ENCODE results near the gene NECAB3. TPM values are rescaled to one million over a fixed set of nuclear protein-coding genes. Genes with fewer than 3 reads are reported as not detected.

The NECAB3 gene
- total and polyA plus RNA-seq, 2 of the 13 experiments (the other 11 are each of a cell fraction or from before 2014, with no cell fraction given) = 61.5 to 65.5 TPM

DNA sequence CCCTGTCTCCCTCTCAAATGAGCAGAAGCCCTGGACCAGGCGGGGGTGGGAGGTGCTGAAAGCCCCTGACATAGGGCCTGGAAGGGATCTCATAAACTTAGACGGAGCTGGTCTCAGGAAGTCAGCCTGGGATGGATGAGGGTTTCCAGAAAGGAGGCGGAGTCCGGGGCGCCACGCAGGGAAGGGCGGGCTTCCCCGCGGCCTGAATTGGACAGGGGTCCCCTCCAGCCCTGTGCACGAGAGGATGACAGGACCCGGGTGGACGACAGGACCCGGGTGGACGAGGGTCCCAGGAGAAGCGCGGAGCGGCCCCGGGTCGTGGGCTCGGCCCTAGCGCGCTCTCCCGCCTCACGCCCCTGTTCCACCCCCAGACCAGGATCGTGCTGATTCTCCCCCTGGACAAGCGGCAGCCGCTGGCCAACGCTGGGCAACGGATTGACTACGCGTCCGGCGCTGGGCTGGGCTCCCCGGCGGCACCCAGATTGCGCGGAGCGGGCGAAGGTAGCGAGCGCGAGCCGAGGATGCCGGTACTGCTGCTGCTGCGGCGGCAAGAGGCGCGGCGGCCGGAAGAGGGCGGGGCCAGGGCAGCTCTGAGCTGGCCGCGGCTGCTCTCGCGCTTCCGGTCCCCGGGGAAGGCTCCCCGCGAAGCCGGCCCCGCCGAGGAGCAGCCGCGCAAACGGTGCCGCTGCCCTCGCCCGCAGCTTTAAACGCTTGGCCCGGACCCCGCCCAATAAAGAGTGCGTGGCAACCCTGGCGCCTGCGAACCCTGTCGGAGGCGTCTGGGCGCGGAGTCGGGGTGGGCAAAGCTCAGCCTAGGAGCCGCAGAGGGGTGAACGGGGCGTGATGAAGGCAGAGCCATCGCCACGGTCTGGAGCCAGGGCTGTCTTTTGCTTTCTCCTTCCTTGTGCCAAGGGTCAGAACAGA is 10.8 kb downstream of the NECAB3 start (continued):
- no peak for TF ChIP-seq SRF (IDR thresholded peaks at IDR 0.05; ENCODE audit: low read depth, low read length)
- 0 out of 2 replicates have a peak, but pooled peaks have one; percentile 8 for TF ChIP-seq GATAD2A (CRISPR knock-in tag; IDR thresholded peaks at IDR 0.05)
- no peak for TF ChIP-seq FOSL1 (CRISPR knock-in tag; IDR thresholded peaks at IDR 0.05; ENCODE audit: borderline replicate concordance)
- peak; percentile 31; the same call in 1 of the 2 replicates for TF ChIP-seq MED13 (CRISPR knock-in tag; IDR thresholded peaks at IDR 0.05)
- TF ChIP-seq CENPBD1 (CRISPR knock-in tag; IDR thresholded peaks at IDR 0.05; ENCODE audit: borderline replicate concordance, low read depth) = no peak
- TF ChIP-seq ZNF639 (CRISPR knock-in tag; conservative IDR thresholded peaks at IDR 0.05) = peak; percentile 78; the same call in 1 of the 2 replicates
- peak; percentile 97; the same call in 1 of the 2 replicates for TF ChIP-seq ZNF326 (CRISPR knock-in tag; IDR thresholded peaks at IDR 0.05; ENCODE audit: borderline replicate concordance)
- no peak for TF ChIP-seq SATB2 (CRISPR knock-in tag; IDR thresholded peaks at IDR 0.05)
- TF ChIP-seq ZBTB21 (CRISPR knock-in tag; IDR thresholded peaks at IDR 0.05) = 0 out of 2 replicates have a peak, but pooled peaks have one; percentile 49
- TF ChIP-seq, protein P1, sequence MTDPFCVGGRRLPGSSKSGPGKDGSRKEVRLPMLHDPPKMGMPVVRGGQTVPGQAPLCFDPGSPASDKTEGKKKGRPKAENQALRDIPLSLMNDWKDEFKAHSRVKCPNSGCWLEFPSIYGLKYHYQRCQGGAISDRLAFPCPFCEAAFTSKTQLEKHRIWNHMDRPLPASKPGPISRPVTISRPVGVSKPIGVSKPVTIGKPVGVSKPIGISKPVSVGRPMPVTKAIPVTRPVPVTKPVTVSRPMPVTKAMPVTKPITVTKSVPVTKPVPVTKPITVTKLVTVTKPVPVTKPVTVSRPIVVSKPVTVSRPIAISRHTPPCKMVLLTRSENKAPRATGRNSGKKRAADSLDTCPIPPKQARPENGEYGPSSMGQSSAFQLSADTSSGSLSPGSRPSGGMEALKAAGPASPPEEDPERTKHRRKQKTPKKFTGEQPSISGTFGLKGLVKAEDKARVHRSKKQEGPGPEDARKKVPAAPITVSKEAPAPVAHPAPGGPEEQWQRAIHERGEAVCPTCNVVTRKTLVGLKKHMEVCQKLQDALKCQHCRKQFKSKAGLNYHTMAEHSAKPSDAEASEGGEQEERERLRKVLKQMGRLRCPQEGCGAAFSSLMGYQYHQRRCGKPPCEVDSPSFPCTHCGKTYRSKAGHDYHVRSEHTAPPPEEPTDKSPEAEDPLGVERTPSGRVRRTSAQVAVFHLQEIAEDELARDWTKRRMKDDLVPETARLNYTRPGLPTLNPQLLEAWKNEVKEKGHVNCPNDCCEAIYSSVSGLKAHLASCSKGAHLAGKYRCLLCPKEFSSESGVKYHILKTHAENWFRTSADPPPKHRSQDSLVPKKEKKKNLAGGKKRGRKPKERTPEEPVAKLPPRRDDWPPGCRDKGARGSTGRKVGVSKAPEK (CRISPR knock-in tag; IDR thresholded peaks at IDR 0.05; ENCODE audit: borderline replicate concordance) = no peak
- 0 out of 2 replicates have a peak, but pooled peaks have one; percentile 95 for TF ChIP-seq SNAPC2 (CRISPR knock-in tag; IDR thresholded peaks at IDR 0.05)
- TF ChIP-seq FOXK1 (CRISPR knock-in tag; IDR thresholded peaks at IDR 0.05; ENCODE audit: borderline replicate concordance, low read depth) = no peak
- no peak for TF ChIP-seq MZF1 (CRISPR knock-in tag; IDR thresholded peaks at IDR 0.05; ENCODE audit: borderline replicate concordance)
- TF ChIP-seq NR2F1 (CRISPR knock-in tag; IDR thresholded peaks at IDR 0.05) = no peak
- TF ChIP-seq, protein P2, sequence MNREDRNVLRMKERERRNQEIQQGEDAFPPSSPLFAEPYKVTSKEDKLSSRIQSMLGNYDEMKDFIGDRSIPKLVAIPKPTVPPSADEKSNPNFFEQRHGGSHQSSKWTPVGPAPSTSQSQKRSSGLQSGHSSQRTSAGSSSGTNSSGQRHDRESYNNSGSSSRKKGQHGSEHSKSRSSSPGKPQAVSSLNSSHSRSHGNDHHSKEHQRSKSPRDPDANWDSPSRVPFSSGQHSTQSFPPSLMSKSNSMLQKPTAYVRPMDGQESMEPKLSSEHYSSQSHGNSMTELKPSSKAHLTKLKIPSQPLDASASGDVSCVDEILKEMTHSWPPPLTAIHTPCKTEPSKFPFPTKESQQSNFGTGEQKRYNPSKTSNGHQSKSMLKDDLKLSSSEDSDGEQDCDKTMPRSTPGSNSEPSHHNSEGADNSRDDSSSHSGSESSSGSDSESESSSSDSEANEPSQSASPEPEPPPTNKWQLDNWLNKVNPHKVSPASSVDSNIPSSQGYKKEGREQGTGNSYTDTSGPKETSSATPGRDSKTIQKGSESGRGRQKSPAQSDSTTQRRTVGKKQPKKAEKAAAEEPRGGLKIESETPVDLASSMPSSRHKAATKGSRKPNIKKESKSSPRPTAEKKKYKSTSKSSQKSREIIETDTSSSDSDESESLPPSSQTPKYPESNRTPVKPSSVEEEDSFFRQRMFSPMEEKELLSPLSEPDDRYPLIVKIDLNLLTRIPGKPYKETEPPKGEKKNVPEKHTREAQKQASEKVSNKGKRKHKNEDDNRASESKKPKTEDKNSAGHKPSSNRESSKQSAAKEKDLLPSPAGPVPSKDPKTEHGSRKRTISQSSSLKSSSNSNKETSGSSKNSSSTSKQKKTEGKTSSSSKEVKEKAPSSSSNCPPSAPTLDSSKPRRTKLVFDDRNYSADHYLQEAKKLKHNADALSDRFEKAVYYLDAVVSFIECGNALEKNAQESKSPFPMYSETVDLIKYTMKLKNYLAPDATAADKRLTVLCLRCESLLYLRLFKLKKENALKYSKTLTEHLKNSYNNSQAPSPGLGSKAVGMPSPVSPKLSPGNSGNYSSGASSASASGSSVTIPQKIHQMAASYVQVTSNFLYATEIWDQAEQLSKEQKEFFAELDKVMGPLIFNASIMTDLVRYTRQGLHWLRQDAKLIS (CRISPR knock-in tag; IDR thresholded peaks at IDR 0.05) = no peak
- TF ChIP-seq HNF4A (CRISPR knock-in tag; IDR thresholded peaks at IDR 0.05) = peak; percentile 26; the same call in 1 of the 2 replicates
- no peak for TF ChIP-seq ZNF562 (CRISPR knock-in tag; IDR thresholded peaks at IDR 0.05; ENCODE audit: borderline replicate concordance)
- peak; percentile 76 for TF ChIP-seq ELF3 (CRISPR knock-in tag; IDR thresholded peaks at IDR 0.05)
- TF ChIP-seq ZFX (CRISPR knock-in tag; IDR thresholded peaks at IDR 0.05; ENCODE audit: low read depth) = peak; percentile 78
- peak; percentile 79; the same call in 1 of the 2 replicates for TF ChIP-seq ZFAT (CRISPR knock-in tag; conservative IDR thresholded peaks at IDR 0.05)
